GM18868 (cell line): Measurements from ENCODE around the gene RCL1.
"Not testable (repeated sequence)": the region's sequence is repeated elsewhere in the genome, so short reads cannot be mapped to it uniquely, and the experiment has no call there.

Source experiments
- ATAC-seq: cut with Tn5 transposase; IDR thresholded peaks from one replicate; pipeline ENCODE4 v1.9.1; 2021; ENCODE audit warnings: mild to moderate bottlenecking, moderate library complexity; ENCODE audit not compliant: unreplicated experiment

The RCL1 gene

GRCh38 chr9:4781408-4781807 is 11.3 kb upstream of the RCL1 start:
- ATAC-seq: no peak

- not testable (repeated sequence) for ATAC-seq
Measured at GRCh38 chr9:4783191-4783590, 9.6 kb upstream of the RCL1 start.

GRCh38 chr9:4784403-4784802 is 8.3 kb upstream of the RCL1 start:
- no peak for ATAC-seq

GRCh38 chr9:4786599-4786998 is 6.1 kb upstream of the RCL1 start:
- ATAC-seq: no peak

- no peak for ATAC-seq
Measured at GRCh38 chr9:4787876-4788275, 4.9 kb upstream of the RCL1 start.

- ATAC-seq: no peak
Measured at GRCh38 chr9:4788703-4789102, 4.0 kb upstream of the RCL1 start.

- ATAC-seq: peak; percentile 32
Measured at GRCh38 chr9:4792054-4792571, 631 bp upstream of the RCL1 start.

- no peak for ATAC-seq
Measured at GRCh38 chr9:4793459-4794395, 983 bp downstream of the RCL1 start.

- no peak for ATAC-seq
Measured at GRCh38 chr9:4794691-4795090, 1.9 kb downstream of the RCL1 start.

- ATAC-seq: not testable (repeated sequence)
Measured at GRCh38 chr9:4795108-4795507, 2.4 kb downstream of the RCL1 start.

GRCh38 chr9:4796530-4796929 is 3.8 kb downstream of the RCL1 start:
- no peak for ATAC-seq

GRCh38 chr9:4796988-4797853 is 4.5 kb downstream of the RCL1 start:
- ATAC-seq: no peak

- no peak for ATAC-seq
Measured at GRCh38 chr9:4797854-4798150, 5.1 kb downstream of the RCL1 start.

- ATAC-seq: no peak
Measured at GRCh38 chr9:4798281-4799032, 5.7 kb downstream of the RCL1 start.

- no peak for ATAC-seq
Measured at GRCh38 chr9:4799033-4799430, 6.3 kb downstream of the RCL1 start.

GRCh38 chr9:4799775-4800174 is 7.0 kb downstream of the RCL1 start:
- ATAC-seq: no peak

GRCh38 chr9:4801156-4801555 is 8.4 kb downstream of the RCL1 start:
- no peak for ATAC-seq

- no peak for ATAC-seq
Measured at GRCh38 chr9:4803670-4804530, 11.2 kb downstream of the RCL1 start.

- no peak for ATAC-seq
Measured at GRCh38 chr9:4804531-4805016, 11.8 kb downstream of the RCL1 start.
